Bronchial epithelial cell (primary cell): ENCODE data around the gene ABHD16A. TPM values are rescaled to one million over a fixed set of nuclear protein-coding genes. Genes with fewer than 3 reads are reported as not detected.

Source experiments
- DNase-seq: peaks from one replicate; pipeline ENCODE4 v3.0.0-alpha.2; 2010; ENCODE audit warnings: low read depth
- FAIRE-seq: peaks from 2 replicates; lab custom pipeline; 2011; peaks lifted over from hg19 to GRCh38; lab: Jason Lieb, UNC
- H3K27me3 ChIP-seq: 2 replicates; pipeline ENCODE4 v1.5.1; 2011; ENCODE audit warnings: low read length; ENCODE audit not compliant: control insufficient read depth, insufficient read depth
- H3K36me3 ChIP-seq: 2 replicates; pipeline ENCODE4 v1.5.1; 2011; ENCODE audit warnings: low read length; ENCODE audit not compliant: control insufficient read depth, insufficient read depth
- H3K4me3 ChIP-seq: 2 replicates; pipeline ENCODE4 v1.5.1; 2011; ENCODE audit warnings: mild to moderate bottlenecking, low read depth, low read length, control low read depth
- CTCF ChIP-seq: IDR thresholded peaks from 2 replicates; pipeline ENCODE4 v1.5.1; 2011; ENCODE audit warnings: mild to moderate bottlenecking, moderate library complexity, low read length, control low read depth, inconsistent platforms; ENCODE audit not compliant: insufficient read depth, severe bottlenecking
- total RNA-seq: library from RNA; depleted of rRNA; stranded (reverse); fragments of >200 nt; gene quantifications from 2 replicates; pipeline ENCODE4 v1.2.1, GENCODE V29; 2014

Gene ABHD16A
- total RNA-seq, 1 donor from 2014 or later, result 32.9 TPM

- Histone ChIP-seq H3K4me3 (no peak overlapping the region), H3K36me3 (peaks cover 26% of the 10 kb centered on the region), H3K27me3 (no peaks in the 10 kb centered on the region)
- no peak for TF ChIP-seq CTCF
- no peak for FAIRE-seq
- DNase-seq, result no peak
These were observed 15.8 kb downstream of the ABHD16A start for GRCh38 chr6:31687321-31687720.

- no peak for TF ChIP-seq CTCF
- Histone ChIP-seq H3K4me3 (no peak overlapping the region), H3K27me3 (no peaks in the 10 kb centered on the region), H3K36me3 (peaks cover 24% of the 10 kb centered on the region)
- FAIRE-seq, result no peak
- no peak for DNase-seq
These were observed 16.6 kb downstream of the ABHD16A start for GRCh38 chr6:31686483-31686882.

DNA sequence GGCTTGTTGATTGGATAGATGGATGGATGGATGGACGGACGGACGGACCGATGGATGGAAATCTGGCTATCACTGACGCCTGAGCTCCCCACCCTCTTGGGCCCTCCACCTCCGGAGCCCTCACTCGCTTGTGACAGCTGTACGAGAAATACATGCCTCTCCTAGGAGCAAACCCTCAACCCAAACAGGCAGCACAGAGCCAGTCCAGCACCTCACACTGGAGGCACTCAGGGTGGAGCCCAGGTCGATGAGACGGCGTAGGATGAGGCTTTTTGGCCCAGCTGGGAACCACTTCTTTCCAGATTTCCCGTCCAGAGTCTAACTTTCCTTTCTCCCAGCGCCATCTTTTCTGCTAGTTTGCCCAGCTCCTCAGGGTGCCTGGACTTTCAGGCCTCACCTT is 19.5 kb downstream of the ABHD16A start:
- Histone ChIP-seq H3K4me3 (no peak overlapping the region), H3K27me3 (no peaks in the 10 kb centered on the region), H3K36me3 (peaks cover 11% of the 10 kb centered on the region)
- DNase-seq (no peak), FAIRE-seq (no peak)
- TF ChIP-seq CTCF, result no peak

DNA sequence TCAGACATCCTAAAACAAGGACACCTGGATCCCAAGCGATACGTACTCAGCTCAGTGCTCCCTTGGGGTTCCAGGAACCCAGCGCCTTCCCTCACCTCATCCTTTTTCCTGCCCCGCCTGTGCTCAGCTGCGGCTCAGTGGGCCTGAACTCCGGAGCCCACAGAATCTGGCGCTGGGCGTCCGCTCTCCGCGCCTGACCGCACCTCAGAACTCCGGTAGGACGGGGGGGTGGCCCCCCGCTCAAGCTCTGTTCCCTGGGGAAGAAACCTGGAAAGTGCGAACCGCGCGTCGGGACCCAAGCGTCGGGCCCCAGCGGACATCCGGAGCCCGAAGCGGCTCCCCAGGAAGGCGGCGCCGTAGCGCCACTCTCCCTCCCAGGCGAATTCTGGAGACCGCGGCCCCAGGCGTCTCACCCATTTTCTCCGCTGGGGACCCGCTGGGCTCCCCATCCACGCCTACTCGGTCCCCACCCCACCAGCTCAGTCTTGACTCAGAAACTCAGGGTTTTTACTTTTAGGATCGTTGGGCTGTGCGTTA is 21.9 kb downstream of the ABHD16A start:
- FAIRE-seq (no peak), DNase-seq (peak; percentile 17)
- Histone ChIP-seq H3K27me3 (no peaks in the 10 kb centered on the region), H3K36me3 (no peaks in the 10 kb centered on the region), H3K4me3 (peak overlapping the region; percentile 35)
- TF ChIP-seq CTCF, result peak; percentile 31

- FAIRE-seq, result no peak
- H3K36me3 ChIP-seq, result no peaks in the 10 kb centered on the region
- peak; percentile 80 for TF ChIP-seq CTCF
These were observed 22.6 kb downstream of the ABHD16A start, which contains the start of gene LY6G5C for GRCh38 chr6:31680226-31681134. Gene LY6G5C, minus strand, starts transcription at chr6:31681067. Its CDS starts 694 bp downstream, at chr6:31680373.

More at GRCh38 chr6:31680226-31681134, 22.6 kb downstream of the ABHD16A start, which contains the start of gene LY6G5C:
- peak; percentile 72 for DNase-seq
- H3K4me3 ChIP-seq, result peak within 1 kb of the TSS; percentile 35
- H3K27me3 ChIP-seq, result no peaks in the 10 kb centered on the region
